CD14-positive monocyte (primary cell): ENCODE results near the gene CTSD. TPM values are rescaled to one million over a fixed set of nuclear protein-coding genes. Genes with fewer than 3 reads are reported as not detected.

Source experiments
- DNase-seq, 3 donors: peaks; one replicate each; pipeline ENCODE4 v3.0.0-alpha.2; 2011 to 2022
- H2AFZ ChIP-seq: 2 replicates; pipeline ENCODE4 v1.6.0; 2012; ENCODE audit warnings: mild to moderate bottlenecking, low read depth, low read length, inconsistent platforms; ENCODE audit not compliant: insufficient read depth, poor library complexity, severe bottlenecking
- H3K27ac ChIP-seq, 2 donors: 1 replicate in 1 of 2; 2 replicates in 1 of 2; pipeline ENCODE4 v1.5.1; 2012 to 2013; ENCODE audit warnings: low read length in 2 of 2, control low read depth in 1 of 2, inconsistent platforms in 1 of 2, low read depth in 1 of 2, mild to moderate bottlenecking in 1 of 2
- H3K27me3 ChIP-seq, 2 donors: one replicate each; pipeline versions ENCODE4 v1.6.0 to v1.6.1; 2011 to 2013; ENCODE audit warnings: low read length in 2 of 2; ENCODE audit not compliant: control insufficient read depth in 2 of 2, insufficient read depth in 2 of 2
- H3K36me3 ChIP-seq, 2 donors: replicated peaks in 1 of 2; 1 replicate in 1 of 2; 2 replicates in 1 of 2; pipeline versions ENCODE4 v1.5.1 to v1.6.1; 2012 to 2013; ENCODE audit warnings: low read length in 2 of 2, control low read depth in 1 of 2, inconsistent platforms in 1 of 2, mild to moderate bottlenecking in 1 of 2; ENCODE audit not compliant: insufficient read depth in 2 of 2, control insufficient read depth in 1 of 2
- H3K4me1 ChIP-seq, 2 donors: 1 replicate in 1 of 2; 2 replicates in 1 of 2; pipeline versions ENCODE4 v1.5.1 to v1.6.1; 2012 to 2013; ENCODE audit warnings: low read length in 2 of 2, control low read depth in 1 of 2, inconsistent platforms in 1 of 2, mild to moderate bottlenecking in 1 of 2, moderate library complexity in 1 of 2; ENCODE audit not compliant: insufficient read depth in 2 of 2, control insufficient read depth in 1 of 2
- H3K4me2 ChIP-seq: replicated peaks from 2 replicates; pipeline ENCODE3; 2012; ENCODE audit warnings: low read length, moderate library complexity, mild to moderate bottlenecking; ENCODE audit not compliant: poor library complexity, severe bottlenecking; ENCODE audit errors: extremely low read depth
- H3K4me3 ChIP-seq, 3 experiments: fragments of 200-600 bp in 1 of 3; sonication (generic) in 1 of 3; replicated peaks in 1 of 3; 1 replicate in 2 of 3; 2 replicates in 1 of 3; pipeline ENCODE4 v1.5.1; 2011 to 2013; ENCODE audit warnings: low read length in 3 of 3, mild to moderate bottlenecking in 3 of 3, control low read depth in 2 of 3, low read depth in 2 of 3, inconsistent platforms in 1 of 3, moderate library complexity in 1 of 3
- H3K79me2 ChIP-seq: 2 replicates; pipeline ENCODE4 v1.6.0; 2012; ENCODE audit warnings: mild to moderate bottlenecking, control low read depth, inconsistent platforms, low read length, moderate library complexity; ENCODE audit not compliant: insufficient read depth
- H3K9ac ChIP-seq: 2 replicates; pipeline ENCODE4 v1.6.0; 2017; ENCODE audit warnings: low read length, mild to moderate bottlenecking; ENCODE audit not compliant: insufficient read depth, poor library complexity, severe bottlenecking
- H3K9me3 ChIP-seq, 2 donors: replicated peaks in 1 of 2; 1 replicate in 1 of 2; 2 replicates in 1 of 2; pipeline versions ENCODE4 v1.5.1 to v1.6.1; 2012 to 2013; ENCODE audit warnings: low read length in 2 of 2, control low read depth in 1 of 2; ENCODE audit not compliant: control insufficient read depth in 1 of 2, insufficient read depth in 1 of 2
- H4K20me1 ChIP-seq: 2 replicates; pipeline ENCODE4 v1.6.0; 2012; ENCODE audit warnings: mild to moderate bottlenecking, low read length, control low read depth, moderate library complexity; ENCODE audit not compliant: insufficient read depth
- H3K27ac Mint-ChIP-seq, 7 donors: one replicate each; pipeline ENCODE4 v1.8.0; 2020; ENCODE audit warnings: mild to moderate bottlenecking in 7 of 7, mixed read lengths in 7 of 7, moderate library complexity in 6 of 7, inconsistent platforms in 2 of 7
- H3K27me3 Mint-ChIP-seq, 3 donors: one replicate each; pipeline ENCODE4 v1.8.0; 2021 to 2022; ENCODE audit warnings: low read depth in 3 of 3, mild to moderate bottlenecking in 3 of 3, mixed read lengths in 3 of 3, moderate library complexity in 3 of 3, inconsistent platforms in 1 of 3
- H3K36me3 Mint-ChIP-seq, 2 donors: one replicate each; pipeline ENCODE4 v1.8.0; 2020; ENCODE audit warnings: mixed read lengths in 2 of 2, inconsistent platforms in 1 of 2, mild to moderate bottlenecking in 1 of 2
- H3K4me1 Mint-ChIP-seq: one replicate; pipeline ENCODE4 v1.8.0; 2020; ENCODE audit warnings: mild to moderate bottlenecking, mixed read lengths
- H3K4me3 Mint-ChIP-seq, 2 donors: one replicate each; pipeline ENCODE4 v1.8.0; 2020; ENCODE audit warnings: mild to moderate bottlenecking in 2 of 2, mixed read lengths in 2 of 2, moderate library complexity in 1 of 2
- H3K9me3 Mint-ChIP-seq, 7 donors: one replicate each; pipeline ENCODE4 v1.8.0; 2020 to 2022; ENCODE audit warnings: mixed read lengths in 7 of 7, mild to moderate bottlenecking in 6 of 7, moderate library complexity in 6 of 7, inconsistent platforms in 2 of 7
- WGBS: methylation state at CpG from one replicate; pipeline ENCODE4 v1.1.5; 2013; ENCODE audit warnings: missing lambda C conversion rate; ENCODE audit not compliant: insufficient coverage; 5-methylcytosine and 5-hydroxymethylcytosine counted together
- intact Hi-C, 2 donors: fragments of 100-400 bp; cut with micrococcal nuclease; formaldehyde crosslinking; loops; one replicate each; pipeline versions ENCODE4 v1.15.0 to v1.15.1; 2023
- polyA plus RNA-seq, 3 donors: library from polyadenylated mRNA; depleted of rRNA in 1 of 3; unstranded in 2 of 3; stranded (reverse) in 1 of 3; fragments of 300-500 nt in 2 of 3; fragments of >200 nt in 1 of 3; fragmentation: Illumina TruSeq in 2 of 3; gene quantifications; 1 replicate in 2 of 3; 2 replicates in 1 of 3; pipeline ENCODE4 v1.2.3, GENCODE V29; 2012 to 2021
- TF ChIP-seq, protein P1 (sequence below): fragments of 200-600 bp; IDR thresholded peaks from one replicate; pipeline ENCODE4 v1.8.0; 2022; ENCODE audit warnings: antibody characterized with exemption, mild to moderate bottlenecking

The CTSD gene
- polyA plus RNA-seq, 3 donors = 835 to 1,372 (median 855) TPM

DNA sequence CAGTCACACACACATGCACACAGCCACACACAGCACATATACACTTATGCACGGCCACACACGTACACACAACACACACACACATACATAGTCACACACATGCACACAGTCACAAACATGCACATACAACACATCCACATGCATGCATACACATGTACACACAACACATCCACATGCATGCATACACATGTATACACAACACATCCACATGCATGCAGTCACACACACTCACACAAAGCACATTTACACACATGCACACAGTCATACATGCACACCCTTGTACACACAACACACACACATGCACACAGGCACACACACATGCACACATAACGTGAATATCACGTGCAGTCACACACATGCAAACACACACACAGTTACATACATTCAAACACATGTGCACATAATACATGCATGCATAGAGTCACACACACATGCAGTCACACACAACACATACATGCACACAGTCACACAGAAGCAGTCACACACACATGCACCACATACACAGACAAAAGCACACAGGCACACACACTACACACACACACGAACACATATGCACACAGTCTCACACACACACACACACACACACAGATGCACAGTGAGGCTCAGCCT, 32.2 kb downstream of the CTSD start:
- Histone ChIP-seq H3K9me3 (peaks cover 6 to 8% of the 10 kb centered on the region in 2 donors), H4K20me1 (no peaks in the 10 kb centered on the region), H2AFZ (no peak overlapping the region), H3K79me2 (no peaks in the 10 kb centered on the region), H3K4me1 (peaks cover 8 to 15% of the 10 kb centered on the region in 2 donors), H3K4me3 (no peak overlapping the region), H3K27ac (no peak overlapping the region), H3K27me3 (peaks cover 12 to 74% of the 10 kb centered on the region in 2 donors), H3K9ac (no peak overlapping the region), H3K4me2 (no peak overlapping the region), H3K36me3 (no peaks in the 10 kb centered on the region)
- peaks cover 0 to 2% of the 10 kb centered on the region in 2 donors for H3K36me3 Mint-ChIP-seq
- H3K9me3 Mint-ChIP-seq = peaks cover 6 to 15% (median 11%) of the 10 kb centered on the region in 7 donors
- intact Hi-C loops = no loop called here
- peak overlapping the region in 1 of 2 donors; percentile 37 for H3K4me3 Mint-ChIP-seq
- TF ChIP-seq, protein P1, sequence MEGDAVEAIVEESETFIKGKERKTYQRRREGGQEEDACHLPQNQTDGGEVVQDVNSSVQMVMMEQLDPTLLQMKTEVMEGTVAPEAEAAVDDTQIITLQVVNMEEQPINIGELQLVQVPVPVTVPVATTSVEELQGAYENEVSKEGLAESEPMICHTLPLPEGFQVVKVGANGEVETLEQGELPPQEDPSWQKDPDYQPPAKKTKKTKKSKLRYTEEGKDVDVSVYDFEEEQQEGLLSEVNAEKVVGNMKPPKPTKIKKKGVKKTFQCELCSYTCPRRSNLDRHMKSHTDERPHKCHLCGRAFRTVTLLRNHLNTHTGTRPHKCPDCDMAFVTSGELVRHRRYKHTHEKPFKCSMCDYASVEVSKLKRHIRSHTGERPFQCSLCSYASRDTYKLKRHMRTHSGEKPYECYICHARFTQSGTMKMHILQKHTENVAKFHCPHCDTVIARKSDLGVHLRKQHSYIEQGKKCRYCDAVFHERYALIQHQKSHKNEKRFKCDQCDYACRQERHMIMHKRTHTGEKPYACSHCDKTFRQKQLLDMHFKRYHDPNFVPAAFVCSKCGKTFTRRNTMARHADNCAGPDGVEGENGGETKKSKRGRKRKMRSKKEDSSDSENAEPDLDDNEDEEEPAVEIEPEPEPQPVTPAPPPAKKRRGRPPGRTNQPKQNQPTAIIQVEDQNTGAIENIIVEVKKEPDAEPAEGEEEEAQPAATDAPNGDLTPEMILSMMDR = no peak
- no peak for DNase-seq
- peaks cover 55 to 84% (median 73%) of the 10 kb centered on the region in 3 donors for H3K27me3 Mint-ChIP-seq
- WGBS = 98% methylated on average over 5 of the region's 5 CpGs
- peaks cover 20% of the 10 kb centered on the region for H3K4me1 Mint-ChIP-seq
- H3K27ac Mint-ChIP-seq = no peak overlapping the region

DNA sequence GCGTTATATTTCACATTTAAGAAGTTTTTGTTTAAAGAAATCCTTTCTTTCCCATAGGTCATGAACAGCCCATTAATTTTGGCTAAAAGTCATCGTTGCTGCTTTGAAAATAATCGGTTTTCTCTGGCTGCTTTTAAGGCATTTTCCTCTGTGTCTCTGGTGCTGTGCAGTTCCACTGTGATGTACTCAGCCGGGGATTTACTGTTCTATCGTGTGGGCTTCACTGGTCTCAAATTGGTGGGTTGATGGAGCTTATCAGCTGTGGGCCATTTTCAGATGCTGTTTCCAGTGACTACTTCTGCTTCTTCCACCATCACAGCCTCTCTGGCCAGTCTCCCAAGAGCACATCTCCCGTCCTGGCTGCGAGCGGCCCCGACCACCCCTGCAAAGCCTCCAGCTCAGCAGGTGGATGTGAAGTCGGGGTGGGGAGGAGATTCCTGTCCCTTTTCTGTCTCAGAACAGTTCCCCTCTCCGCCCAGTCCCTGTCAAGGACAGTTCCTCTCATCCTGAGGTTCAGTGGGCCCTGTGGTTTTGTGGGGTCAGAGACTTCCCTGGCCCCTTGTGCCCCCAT, 33.6 kb downstream of the CTSD start:
- peaks cover 44 to 75% (median 65%) of the 10 kb centered on the region in 3 donors for H3K27me3 Mint-ChIP-seq
- intact Hi-C loops = no loop called here
- H3K4me2 ChIP-seq = no peak overlapping the region
- H3K79me2 ChIP-seq = no peaks in the 10 kb centered on the region
- H3K27me3 ChIP-seq = peaks cover 12 to 64% of the 10 kb centered on the region in 2 donors
- H3K9me3 Mint-ChIP-seq = peaks cover 0 to 9% (median 1%) of the 10 kb centered on the region in 7 donors
- TF ChIP-seq, protein P1 = no peak
- no peak overlapping the region for H3K4me3 ChIP-seq
- H3K27ac Mint-ChIP-seq = peak overlapping the region in 2 of 7 donors; percentile 15 to 81
- H3K9me3 ChIP-seq = no peaks in the 10 kb centered on the region
- H2AFZ ChIP-seq = no peak overlapping the region
- WGBS = 76% methylated on average over 3 of the region's 11 CpGs
- no peak overlapping the region for H3K9ac ChIP-seq
- H3K27ac ChIP-seq = no peak overlapping the region
- no peaks in the 10 kb centered on the region for H3K36me3 Mint-ChIP-seq
- peaks cover 8 to 15% of the 10 kb centered on the region in 2 donors for H3K4me1 ChIP-seq
- peaks cover 20% of the 10 kb centered on the region for H3K4me1 Mint-ChIP-seq
- H3K36me3 ChIP-seq = no peaks in the 10 kb centered on the region
- H3K4me3 Mint-ChIP-seq = peak overlapping the region in 1 of 2 donors; percentile 80
- DNase-seq = no peak
- no peaks in the 10 kb centered on the region for H4K20me1 ChIP-seq
